ENCODE data around the gene NEURL1.

- TF ChIP-seq CTCF (IDR thresholded peaks at IDR 0.05) = no peak
- no peak for TF ChIP-seq EZH2 (IDR thresholded peaks at IDR 0.05; ENCODE audit: borderline replicate concordance, insufficient read depth, low read depth, low read length, poor library complexity, severe bottlenecking)
Observed at GRCh38 chr10:103533827-103534226, 40.3 kb downstream of the NEURL1 start.
